Measurements from ENCODE around the gene ODF2.

Gene ODF2

DNA sequence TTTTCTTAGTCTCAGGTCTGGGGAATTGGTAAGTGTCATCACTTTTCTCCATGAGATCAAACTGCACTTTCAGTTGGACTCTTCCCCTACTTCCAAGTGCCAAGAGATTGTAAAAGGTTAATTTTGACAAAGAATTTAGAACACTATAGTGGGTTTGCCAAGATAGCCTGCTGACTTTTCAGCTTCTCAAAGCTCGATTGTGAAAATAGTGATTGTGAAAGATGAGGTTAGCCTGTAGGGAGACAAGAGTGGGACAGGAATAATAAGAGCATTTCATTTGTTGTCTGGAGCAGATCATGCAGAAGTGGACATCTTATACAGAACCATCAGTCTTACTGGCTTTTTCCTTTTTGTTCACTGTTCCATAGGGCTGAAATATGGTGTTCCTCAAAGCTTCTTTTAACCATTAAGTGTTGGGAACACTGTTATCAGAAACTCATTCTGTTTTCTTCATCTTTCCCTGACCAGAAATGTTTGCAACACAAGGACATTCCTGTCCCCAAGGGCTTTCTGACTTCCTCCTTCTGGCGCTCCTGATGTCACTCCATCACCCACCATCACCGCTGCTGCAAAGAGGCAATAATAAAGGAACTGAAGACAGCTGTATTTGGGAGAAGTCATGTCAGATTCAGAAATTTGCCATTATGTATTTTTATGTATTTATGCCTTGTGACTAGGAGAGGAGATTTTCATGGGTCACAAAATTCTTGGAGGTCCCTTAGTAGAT lies 85.0 kb downstream of the ODF2 start:
- no peak for DNase-seq

DNA sequence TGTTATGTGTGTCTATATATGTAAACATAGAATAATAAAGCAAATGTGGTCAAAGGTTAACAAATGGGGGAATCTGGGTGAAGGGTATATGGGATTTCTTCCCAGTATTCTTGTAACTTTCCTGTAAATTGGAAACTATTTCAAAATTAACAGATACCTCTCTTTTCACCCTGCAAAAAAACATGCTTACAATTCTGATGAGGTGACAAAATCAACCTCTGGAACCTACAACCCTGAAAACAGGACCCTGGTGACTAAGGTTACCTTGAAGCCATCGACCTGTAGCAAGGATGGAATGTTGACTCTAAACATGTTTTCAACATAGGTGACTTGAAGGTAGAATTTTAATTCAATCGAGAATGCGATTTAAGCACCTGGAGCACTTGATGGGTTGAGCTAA lies 90.7 kb downstream of the ODF2 start:
- no peak for DNase-seq

DNA sequence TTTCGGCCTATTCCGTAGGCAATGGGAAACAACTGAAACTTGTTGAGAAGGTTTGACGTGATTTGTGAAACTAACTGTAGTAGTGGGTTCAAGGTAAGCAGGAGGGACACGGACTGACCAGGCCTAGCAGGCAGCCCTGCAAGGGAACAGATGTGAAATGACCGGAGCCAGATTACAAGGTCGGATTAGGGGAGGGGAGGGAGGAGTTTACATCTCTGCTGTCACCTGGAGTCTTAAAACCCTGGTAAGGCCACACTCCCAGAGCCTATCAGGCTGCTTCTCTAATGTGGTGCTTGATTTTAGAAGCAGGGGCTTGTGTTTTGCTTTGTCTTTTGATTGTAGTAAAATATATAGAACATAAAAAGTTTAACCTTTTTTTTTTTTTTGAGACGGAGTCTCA lies 93.1 kb downstream of the ODF2 start:
- no peak for DNase-seq

DNA sequence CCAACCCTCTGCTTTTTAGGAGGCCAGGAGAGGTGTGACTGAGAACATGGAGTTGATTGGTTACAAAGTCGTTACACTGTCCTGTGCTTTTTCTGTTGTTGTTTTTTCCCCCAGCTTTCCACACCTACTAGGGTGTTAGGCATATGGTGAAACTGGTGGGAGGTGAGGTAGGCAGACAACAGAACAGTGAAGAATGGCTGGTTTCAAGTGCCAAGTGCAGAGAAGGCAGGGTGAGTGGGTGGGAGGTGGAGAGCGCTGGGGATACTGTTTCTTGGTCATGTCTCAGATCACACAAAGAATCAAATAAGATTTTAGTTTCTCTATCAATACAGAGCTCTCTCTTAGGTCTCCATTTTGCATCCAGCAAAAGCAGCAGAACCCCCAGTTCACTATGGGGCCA lies 94.4 kb downstream of the ODF2 start:
- no peak for DNase-seq
